Mesodermal cell (in vitro differentiated cells): ENCODE measurements around the gene APOA1.
"Not testable (repeated sequence)": the region's sequence is repeated elsewhere in the genome, so short reads cannot be mapped to it uniquely, and the experiment has no call there.

ENCODE experiments used
- H3K27ac ChIP-seq: 2 replicates; pipeline ENCODE4 v1.7.0; 2013; ENCODE audit warnings: mild to moderate bottlenecking, low read depth, low read length, moderate library complexity; ENCODE audit not compliant: severe bottlenecking
- H3K36me3 ChIP-seq: 2 replicates; pipeline ENCODE4 v1.7.1; 2013; ENCODE audit warnings: mild to moderate bottlenecking, low read length, moderate library complexity; ENCODE audit not compliant: control insufficient read depth, insufficient read depth
- H3K4me1 ChIP-seq: one replicate; pipeline ENCODE4 v1.7.1; 2013; ENCODE audit warnings: mild to moderate bottlenecking, low read length; ENCODE audit not compliant: insufficient read depth, control insufficient read depth, poor library complexity, severe bottlenecking
- H3K4me3 ChIP-seq: 2 replicates; pipeline ENCODE4 v1.7.0; 2013; ENCODE audit warnings: low read length, control low read depth, mild to moderate bottlenecking; ENCODE audit not compliant: insufficient read depth, poor library complexity, severe bottlenecking; ENCODE audit errors: extremely low read depth
- H3K9me3 ChIP-seq: 2 replicates; pipeline ENCODE4 v1.7.1; 2013; ENCODE audit warnings: mild to moderate bottlenecking, low read length, moderate library complexity; ENCODE audit not compliant: control insufficient read depth
- WGBS, 2 experiments: methylation state at CpG; one replicate each; pipeline ENCODE4 v1.1.5; 2013; ENCODE audit warnings: missing lambda C conversion rate in 2 of 2; ENCODE audit not compliant: insufficient coverage in 2 of 2; 5-methylcytosine and 5-hydroxymethylcytosine counted together

APOA1 gene

GRCh38 chr11:116834535-116835041 lies 2.8 kb downstream of the APOA1 start:
- not testable (repeated sequence) for H3K27ac ChIP-seq, H3K4me3 ChIP-seq, H3K9me3 ChIP-seq, H3K36me3 ChIP-seq
- H3K4me1 ChIP-seq: peaks cover 23% of the 10 kb centered on the region
- whole genome bisulfite sequencing, 2 experiments: 80 to 87% methylated on average over 12 to 13 of the region's 13 CpGs

- WGBS, 2 experiments: 97% methylated on average over 11 to 12 of the region's 14 CpGs
- no peaks in the 10 kb centered on the region for H3K36me3 ChIP-seq
- peaks cover 23% of the 10 kb centered on the region for H3K4me1 ChIP-seq
- no peak overlapping the region for H3K4me3 ChIP-seq
- H3K27ac ChIP-seq: no peak overlapping the region
- H3K9me3 ChIP-seq: no peaks in the 10 kb centered on the region
Observed at GRCh38 chr11:116833816-116834534, 3.4 kb downstream of the APOA1 start.

- H3K9me3 ChIP-seq: no peaks in the 10 kb centered on the region
- no peak overlapping the region for H3K27ac ChIP-seq
- WGBS, 2 experiments: 92% methylated on average over 10 of the region's 10 CpGs
- no peaks in the 10 kb centered on the region for H3K36me3 ChIP-seq
- H3K4me3 ChIP-seq: no peak overlapping the region
- H3K4me1 ChIP-seq: peaks cover 22% of the 10 kb centered on the region
Observed at GRCh38 chr11:116833491-116833815, 4.0 kb downstream of the APOA1 start.

GRCh38 chr11:116832350-116833290 lies 4.8 kb downstream of the APOA1 start:
- 82 to 99% methylated on average over 10 of the region's 13 CpGs for WGBS, 2 experiments

GRCh38 chr11:116831790-116832349 lies 5.6 kb downstream of the APOA1 start:
- 100% methylated on average over 1 to 5 of the region's 7 CpGs for WGBS, 2 experiments
- peaks cover 7% of the 10 kb centered on the region for H3K4me1 ChIP-seq
- no peak overlapping the region for H3K4me3 ChIP-seq
- H3K36me3 ChIP-seq: no peaks in the 10 kb centered on the region
- no peaks in the 10 kb centered on the region for H3K9me3 ChIP-seq
- no peak overlapping the region for H3K27ac ChIP-seq

More at GRCh38 chr11:116832350-116833290, 4.8 kb downstream of the APOA1 start:
- H3K27ac ChIP-seq: no peak overlapping the region
- H3K4me3 ChIP-seq: no peak overlapping the region
- peaks cover 14% of the 10 kb centered on the region for H3K4me1 ChIP-seq
- no peaks in the 10 kb centered on the region for H3K36me3 ChIP-seq
- no peaks in the 10 kb centered on the region for H3K9me3 ChIP-seq

- Histone ChIP-seq H3K9me3 (no peaks in the 10 kb centered on the region), H3K4me1 (no peaks in the 10 kb centered on the region), H3K4me3 (no peak overlapping the region), H3K36me3 (no peaks in the 10 kb centered on the region), H3K27ac (no peak overlapping the region)
- WGBS, 2 experiments: 96 to 97% methylated on average over 12 to 17 of the region's 17 CpGs
Observed at GRCh38 chr11:116830184-116830912, 7.1 kb downstream of the APOA1 start.

GRCh38 chr11:116829525-116830183 lies 7.8 kb downstream of the APOA1 start, which contains the start of gene APOC3:
Gene APOC3 (plus strand): TSS chr11:116829907. CDS start chr11:116830583, 676 bp downstream.
- H3K27ac ChIP-seq: no peak within 1 kb of the TSS
- 78 to 80% methylated on average over 5 to 6 of the region's 9 CpGs for WGBS, 2 experiments

GRCh38 chr11:116828632-116829524 lies 8.5 kb downstream of the APOA1 start:
- no peaks in the 10 kb centered on the region for H3K9me3 ChIP-seq
- no peaks in the 10 kb centered on the region for H3K4me1 ChIP-seq
- no peak overlapping the region for H3K4me3 ChIP-seq
- no peaks in the 10 kb centered on the region for H3K36me3 ChIP-seq
- H3K27ac ChIP-seq: no peak overlapping the region
- WGBS, 2 experiments: 71 to 79% methylated on average over 9 to 10 of the region's 16 CpGs

More at GRCh38 chr11:116829525-116830183, 7.8 kb downstream of the APOA1 start, which contains the start of gene APOC3:
- Histone ChIP-seq H3K36me3 (no peaks in the 10 kb centered on the region), H3K9me3 (no peaks in the 10 kb centered on the region), H3K4me3 (no peak within 1 kb of the TSS), H3K4me1 (no peaks in the 10 kb centered on the region)

- H3K4me3 ChIP-seq: no peak overlapping the region
- H3K4me1 ChIP-seq: no peaks in the 10 kb centered on the region
- WGBS, 2 experiments: 95 to 96% methylated on average over 5 to 6 of the region's 6 CpGs
- H3K9me3 ChIP-seq: no peaks in the 10 kb centered on the region
- no peaks in the 10 kb centered on the region for H3K36me3 ChIP-seq
- no peak overlapping the region for H3K27ac ChIP-seq
Observed at GRCh38 chr11:116827461-116827860, 10.0 kb downstream of the APOA1 start.
